Measurements from ENCODE around the gene CALHM6.
"Not testable (repeated sequence)": the region's sequence is repeated elsewhere in the genome, so short reads cannot be mapped to it uniquely, and the experiment has no call there.

Gene CALHM6

DNA sequence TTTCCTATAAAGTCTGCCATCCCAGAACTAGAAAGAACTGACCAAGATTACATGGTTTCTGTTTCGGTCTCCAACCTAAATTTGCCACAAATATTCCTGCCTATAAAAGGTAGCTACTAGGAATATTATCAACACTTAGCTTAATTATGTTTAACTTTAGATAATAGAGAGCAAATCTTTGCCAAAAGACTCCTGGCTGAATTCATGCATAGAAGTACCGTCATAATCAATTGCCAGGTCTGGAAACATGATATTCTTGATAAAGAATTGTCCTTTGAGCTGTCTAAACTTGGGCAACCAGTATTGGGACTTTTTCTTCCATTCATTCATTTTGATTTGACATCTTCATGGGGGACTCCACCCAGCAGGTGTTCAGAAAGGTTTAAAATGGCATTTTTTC lies 22.4 kb downstream of the CALHM6 start:
- TF ChIP-seq CTCF (IDR thresholded peaks at IDR 0.05; ENCODE audit: low read depth, low read length, missing control alignments) = no peak
- H3K4me3 ChIP-seq (ENCODE audit: low read depth, low read length) = no peak overlapping the region
- DNase-seq (ENCODE audit: low read depth) = no peak

GRCh38 chr6:116485559-116486184 lies 24.5 kb downstream of the CALHM6 start:
- DNase-seq (ENCODE audit: low read depth) = no peak
- no peak overlapping the region for H3K4me3 ChIP-seq (ENCODE audit: low read depth, low read length)
- TF ChIP-seq CTCF (IDR thresholded peaks at IDR 0.05; ENCODE audit: low read depth, low read length, missing control alignments) = no peak

DNA sequence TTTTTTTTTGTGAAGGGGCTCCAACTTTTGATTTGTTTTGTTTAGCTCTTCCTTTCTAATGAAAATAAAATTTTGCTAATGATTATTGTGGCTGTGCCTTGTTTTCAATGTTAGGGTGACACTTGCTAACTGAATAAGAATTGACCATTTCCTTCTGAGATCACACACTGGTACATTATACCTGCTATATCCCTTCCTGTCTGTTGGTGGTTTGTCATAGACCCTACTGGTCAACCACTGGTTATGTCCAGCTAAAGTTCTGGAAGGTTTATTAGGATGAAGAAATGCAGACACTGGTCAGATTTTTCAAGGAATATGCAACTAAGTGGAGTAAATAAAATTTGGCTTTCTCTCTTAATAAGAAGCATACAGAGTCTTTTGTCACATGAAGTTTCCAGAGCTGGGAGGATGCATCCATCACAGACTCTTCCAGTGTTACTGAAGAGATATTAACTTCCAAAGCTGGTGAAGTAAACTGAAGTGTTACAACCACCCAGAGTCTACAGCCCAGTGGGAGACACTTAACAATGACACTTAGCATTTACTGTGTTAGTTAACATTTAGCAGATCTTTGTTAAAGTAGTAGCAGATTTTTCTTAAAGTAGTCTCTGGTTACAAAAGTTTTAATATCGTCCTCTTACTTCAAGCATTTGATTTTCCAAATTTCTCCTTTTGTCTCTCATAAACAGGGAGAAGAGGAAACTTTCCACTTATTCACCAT lies 30.6 kb downstream of the CALHM6 start:
- no peak for TF ChIP-seq CTCF (IDR thresholded peaks at IDR 0.05; ENCODE audit: low read depth, low read length, missing control alignments)
- no peak overlapping the region for H3K4me3 ChIP-seq (ENCODE audit: low read depth, low read length)

GRCh38 chr6:116492331-116493067 lies 31.3 kb downstream of the CALHM6 start:
- no peak for TF ChIP-seq CTCF (IDR thresholded peaks at IDR 0.05; ENCODE audit: low read depth, low read length, missing control alignments)
- H3K4me3 ChIP-seq (ENCODE audit: low read depth, low read length) = no peak overlapping the region
- no peak for DNase-seq (ENCODE audit: low read depth)

More for the DNA sequence above, 30.6 kb downstream of the CALHM6 start:
- DNase-seq (ENCODE audit: low read depth) = no peak

- H3K4me3 ChIP-seq (ENCODE audit: low read depth, low read length); DNase-seq (ENCODE audit: low read depth): not testable (repeated sequence)
Measured at GRCh38 chr6:116495161-116495560, 34.0 kb downstream of the CALHM6 start.

DNA sequence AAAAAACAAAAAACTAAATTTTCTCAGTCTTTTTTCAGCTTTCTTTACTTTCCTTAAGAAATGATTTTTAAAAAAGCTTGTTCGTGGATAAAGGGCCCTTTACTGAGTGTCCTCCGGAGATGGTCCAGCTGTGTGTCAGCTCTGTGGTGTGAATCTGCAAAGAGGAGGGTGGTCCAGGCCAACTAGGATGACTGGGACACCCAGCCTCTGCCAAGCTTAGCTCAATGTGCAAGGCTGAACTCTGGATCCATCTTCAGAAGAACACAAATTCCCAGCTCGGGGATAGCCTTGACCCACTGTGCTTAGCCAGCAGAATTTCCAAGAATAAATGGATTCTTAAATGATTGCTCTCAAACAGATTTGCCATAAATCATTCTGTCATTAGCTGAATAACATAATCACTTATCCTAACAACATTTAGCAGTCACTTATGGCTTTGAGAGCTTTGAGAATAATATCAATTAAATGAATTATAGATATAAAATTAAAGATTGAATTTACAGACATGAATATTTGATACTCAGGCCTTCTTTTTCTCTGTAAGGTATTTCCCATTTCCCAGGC lies 36.0 kb downstream of the CALHM6 start:
- no peak overlapping the region for H3K4me3 ChIP-seq (ENCODE audit: low read depth, low read length)
- no peak for TF ChIP-seq CTCF (IDR thresholded peaks at IDR 0.05; ENCODE audit: low read depth, low read length, missing control alignments)
- no peak for DNase-seq (ENCODE audit: low read depth)

- no peak for TF ChIP-seq CTCF (IDR thresholded peaks at IDR 0.05; ENCODE audit: low read depth, low read length, missing control alignments)
- no peak overlapping the region for H3K4me3 ChIP-seq (ENCODE audit: low read depth, low read length)
- DNase-seq (ENCODE audit: low read depth) = no peak
Measured at GRCh38 chr6:116500969-116501433, 39.8 kb downstream of the CALHM6 start.

Measured in GM12864 (cell line).